Measurements from ENCODE around the gene CREM.

CREM gene

GRCh38 chr10:35259769-35260397 is 133.2 kb downstream of the CREM start:
- TF ChIP-seq TAF1 (IDR thresholded peaks at IDR 0.05; ENCODE audit: borderline replicate concordance, low read depth, low read length), result no peak
- TF ChIP-seq POLR2AphosphoS5 (IDR thresholded peaks at IDR 0.05; ENCODE audit: low read depth, low read length), result no peak
- no peak for TF ChIP-seq POLR2A (IDR thresholded peaks at IDR 0.05; ENCODE audit: low read depth, low read length)
- FAIRE-seq, result no peak
- DNase-seq (ENCODE audit: insufficient read length), result no peak

- no peak for TF ChIP-seq TAF1 (IDR thresholded peaks at IDR 0.05; ENCODE audit: borderline replicate concordance, low read depth, low read length)
- no peak for TF ChIP-seq POLR2A (IDR thresholded peaks at IDR 0.05; ENCODE audit: low read depth, low read length)
- TF ChIP-seq POLR2AphosphoS5 (IDR thresholded peaks at IDR 0.05; ENCODE audit: low read depth, low read length), result no peak
- FAIRE-seq (no peak), DNase-seq (ENCODE audit: insufficient read length) (no peak)
Observed at GRCh38 chr10:35262436-35262835, 135.8 kb downstream of the CREM start.

Measured in GM12892 (cell line).